Measurements from ENCODE around the gene NEK10. TPM values are rescaled to one million over a fixed set of nuclear protein-coding genes. Genes with fewer than 3 reads are reported as not detected.

NEK10 gene
- total RNA-seq, 1 experiment from 2014 or later, result 1.2 TPM

DNA sequence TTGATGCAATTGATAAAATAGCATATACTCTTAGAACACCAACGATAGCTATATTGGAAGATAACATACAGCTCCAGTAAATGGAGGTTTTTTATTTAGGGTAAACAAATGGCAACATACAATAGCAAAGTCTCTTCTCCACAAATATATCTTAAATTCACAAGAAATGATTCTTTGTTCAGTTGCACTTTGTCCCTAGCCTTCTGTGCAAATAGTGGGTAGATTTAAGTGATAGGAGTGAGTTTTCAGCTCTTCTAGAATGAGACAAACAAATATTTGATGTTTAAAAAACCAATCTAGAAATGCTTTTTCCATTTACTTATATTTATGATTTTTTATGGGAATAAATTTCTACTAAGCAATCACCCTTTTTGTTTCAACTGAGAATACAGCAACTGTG lies 253.8 kb downstream of the NEK10 start (continued):
- TF ChIP-seq ELF1 (IDR thresholded peaks at IDR 0.05; ENCODE audit: borderline replicate concordance, low read depth), result no peak
- TF ChIP-seq POLR2A (IDR thresholded peaks at IDR 0.05; ENCODE audit: borderline replicate concordance, extremely low read depth, insufficient read depth, insufficient read length), result no peak
- no peak for TF ChIP-seq FOSL1 (IDR thresholded peaks at IDR 0.05; ENCODE audit: low read depth)
- no peak for TF ChIP-seq TCF7L2 (IDR thresholded peaks at IDR 0.05; ENCODE audit: borderline replicate concordance, extremely low read depth, insufficient read depth, insufficient read length)
- no peak for TF ChIP-seq RAD21 (IDR thresholded peaks at IDR 0.05; ENCODE audit: low read depth)

DNA sequence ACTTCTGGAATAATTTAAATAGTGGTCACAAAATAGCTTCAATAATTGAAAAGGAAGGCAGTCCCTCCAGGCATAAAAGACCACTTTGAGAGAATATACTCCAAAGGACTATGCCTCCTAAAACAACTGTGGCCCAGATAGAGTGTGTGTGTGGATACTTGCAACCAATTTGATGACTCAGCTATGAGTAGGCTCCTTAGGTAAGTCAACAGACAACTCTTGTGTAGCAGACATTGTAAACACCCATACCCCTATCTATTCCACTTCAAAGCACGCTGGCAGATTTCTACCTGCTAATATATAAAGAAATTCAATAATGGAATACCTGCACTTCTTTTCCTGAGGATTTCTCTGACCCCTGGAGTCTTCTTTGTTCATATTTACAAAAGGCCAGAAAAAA lies 254.5 kb downstream of the NEK10 start:
- Histone ChIP-seq H3K4me1 (ENCODE audit: control insufficient read depth in 1 of 2, insufficient read depth in 2 of 2, low read length in 2 of 2) (no peaks in the 10 kb centered on the region), H3K9me3 (ENCODE audit: control insufficient read depth in 1 of 2, insufficient read depth in 1 of 2, low read depth in 1 of 2, low read length in 2 of 2) (no peaks in the 10 kb centered on the region), H3K79me2 (ENCODE audit: insufficient read depth, low read length) (no peaks in the 10 kb centered on the region), H3K27me3 (ENCODE audit: insufficient read depth, low read length) (no peaks in the 10 kb centered on the region), H2AFZ (ENCODE audit: low read depth, low read length, poor library complexity, severe bottlenecking) (no peak overlapping the region), H4K20me1 (ENCODE audit: insufficient read depth) (no peaks in the 10 kb centered on the region), H3K9me2 (ENCODE audit: insufficient read depth) (no peaks in the 10 kb centered on the region), H3K4me3 (replicated peaks in 1 of 2; ENCODE audit: low read depth in 1 of 2, low read length in 2 of 2) (no peak overlapping the region), H3K4me2 (ENCODE audit: low read length) (no peak overlapping the region), H3K36me3 (ENCODE audit: control insufficient read depth in 1 of 2, insufficient read depth in 2 of 2, low read length in 2 of 2) (no peaks in the 10 kb centered on the region), H3K9ac (ENCODE audit: low read length) (no peak overlapping the region), H3K27ac (ENCODE audit: low read depth, low read length) (no peak overlapping the region)
- intact Hi-C loops (cut with micrococcal nuclease), result no loop called here
- TF ChIP-seq SP1 (IDR thresholded peaks at IDR 0.05; ENCODE audit: low read depth), result no peak
- TF ChIP-seq ZNF274 (IDR thresholded peaks at IDR 0.05; ENCODE audit: low read depth, low read length), result no peak
- TF ChIP-seq EZH2phosphoT487 (IDR thresholded peaks at IDR 0.05; ENCODE audit: borderline replicate concordance), result no peak
- TF ChIP-seq FOSL1 (IDR thresholded peaks at IDR 0.05; ENCODE audit: low read depth), result peak; percentile 20; the same call in 1 of the 2 replicates
- TF ChIP-seq, protein P1, sequence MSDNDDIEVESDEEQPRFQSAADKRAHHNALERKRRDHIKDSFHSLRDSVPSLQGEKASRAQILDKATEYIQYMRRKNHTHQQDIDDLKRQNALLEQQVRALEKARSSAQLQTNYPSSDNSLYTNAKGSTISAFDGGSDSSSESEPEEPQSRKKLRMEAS (IDR thresholded peaks at IDR 0.05), result no peak
- ATAC-seq, result no peak
- no TSS peak for BruUV-seq (replicated peaks)
- no peak for DNase-seq (ENCODE audit: low read depth, low spot score)
- ChIA-PET RAD21 (ENCODE audit: low non-redundant PET in 1 of 2, low total read pairs in 2 of 2, uncharacterized antibody in 2 of 2, unreplicated experiment in 2 of 2) (no interaction called here), CTCF (no interaction called here), POLR2A (no interaction called here)

DNA sequence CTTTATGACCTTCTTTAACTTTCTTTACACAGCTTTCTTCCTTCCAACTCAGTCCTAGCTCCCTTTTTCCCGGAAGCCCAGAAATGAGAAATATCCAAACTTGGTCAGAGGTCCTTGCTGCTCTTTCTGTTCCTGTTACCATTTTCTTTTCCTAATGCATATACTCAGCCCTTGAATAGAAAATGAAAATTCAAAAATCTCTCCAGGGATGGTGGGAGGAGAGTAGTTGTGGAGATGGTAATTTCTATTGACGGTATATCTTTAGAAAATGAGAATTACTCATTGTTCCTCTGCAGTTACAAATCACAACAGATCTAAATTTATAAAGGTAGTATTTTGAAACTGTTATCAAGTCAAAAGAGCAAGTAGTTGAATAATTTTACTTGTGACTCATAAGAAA lies 255.1 kb downstream of the NEK10 start:
- no peak for DNase-seq (ENCODE audit: low read depth, low spot score)
- CTCF ChIA-PET, result no interaction called here

More for the DNA sequence above, 255.1 kb downstream of the NEK10 start:
- no peak overlapping the region for H3K27ac ChIP-seq (ENCODE audit: low read depth, low read length)
- H3K36me3 ChIP-seq (ENCODE audit: control insufficient read depth in 1 of 2, insufficient read depth in 2 of 2, low read length in 2 of 2), result no peaks in the 10 kb centered on the region
- intact Hi-C loops (cut with micrococcal nuclease), result no loop called here
- H2AFZ ChIP-seq (ENCODE audit: low read depth, low read length, poor library complexity, severe bottlenecking), result no peak overlapping the region
- no peak overlapping the region for H3K4me2 ChIP-seq (ENCODE audit: low read length)
- H3K4me3 ChIP-seq (replicated peaks in 1 of 2; ENCODE audit: low read depth in 1 of 2, low read length in 2 of 2), result no peak overlapping the region
- BruUV-seq (replicated peaks), result no TSS peak
- TF ChIP-seq SRF (IDR thresholded peaks at IDR 0.05; ENCODE audit: low read depth) (no peak), POLR2A (IDR thresholded peaks at IDR 0.05; ENCODE audit: borderline replicate concordance, extremely low read depth, insufficient read depth, insufficient read length) (no peak), EGR1 (IDR thresholded peaks at IDR 0.05; ENCODE audit: low read depth) (no peak)
- TF ChIP-seq, protein P1 (IDR thresholded peaks at IDR 0.05), result no peak
- RAD21 ChIA-PET (ENCODE audit: low non-redundant PET in 1 of 2, low total read pairs in 2 of 2, uncharacterized antibody in 2 of 2, unreplicated experiment in 2 of 2), result no interaction called here
- no peaks in the 10 kb centered on the region for H3K9me2 ChIP-seq (ENCODE audit: insufficient read depth)
- H3K9ac ChIP-seq (ENCODE audit: low read length), result no peak overlapping the region
- no peaks in the 10 kb centered on the region for H3K79me2 ChIP-seq (ENCODE audit: insufficient read depth, low read length)
- no peaks in the 10 kb centered on the region for H4K20me1 ChIP-seq (ENCODE audit: insufficient read depth)
- H3K4me1 ChIP-seq (ENCODE audit: control insufficient read depth in 1 of 2, insufficient read depth in 2 of 2, low read length in 2 of 2), result no peaks in the 10 kb centered on the region
- no peaks in the 10 kb centered on the region for H3K27me3 ChIP-seq (ENCODE audit: insufficient read depth, low read length)
- no peak for ATAC-seq
- POLR2A ChIA-PET, result no interaction called here
- no peaks in the 10 kb centered on the region for H3K9me3 ChIP-seq (ENCODE audit: control insufficient read depth in 1 of 2, insufficient read depth in 1 of 2, low read depth in 1 of 2, low read length in 2 of 2)
